Hypothalamus (tissue), 51 donors: ENCODE data around the gene FAM149A.

Experiments used
- DNase-seq, 51 donors: peaks; one replicate each; lab custom pipeline; 2025; lab: John Stamatoyannopoulos, UW

Gene FAM149A

GRCh38 chr4:186104890-186105646 is 564 bp downstream of the FAM149A start:
- DNase-seq, result peak in 3 of 51 donors; percentile 5 to 13 (median 6)

DNA sequence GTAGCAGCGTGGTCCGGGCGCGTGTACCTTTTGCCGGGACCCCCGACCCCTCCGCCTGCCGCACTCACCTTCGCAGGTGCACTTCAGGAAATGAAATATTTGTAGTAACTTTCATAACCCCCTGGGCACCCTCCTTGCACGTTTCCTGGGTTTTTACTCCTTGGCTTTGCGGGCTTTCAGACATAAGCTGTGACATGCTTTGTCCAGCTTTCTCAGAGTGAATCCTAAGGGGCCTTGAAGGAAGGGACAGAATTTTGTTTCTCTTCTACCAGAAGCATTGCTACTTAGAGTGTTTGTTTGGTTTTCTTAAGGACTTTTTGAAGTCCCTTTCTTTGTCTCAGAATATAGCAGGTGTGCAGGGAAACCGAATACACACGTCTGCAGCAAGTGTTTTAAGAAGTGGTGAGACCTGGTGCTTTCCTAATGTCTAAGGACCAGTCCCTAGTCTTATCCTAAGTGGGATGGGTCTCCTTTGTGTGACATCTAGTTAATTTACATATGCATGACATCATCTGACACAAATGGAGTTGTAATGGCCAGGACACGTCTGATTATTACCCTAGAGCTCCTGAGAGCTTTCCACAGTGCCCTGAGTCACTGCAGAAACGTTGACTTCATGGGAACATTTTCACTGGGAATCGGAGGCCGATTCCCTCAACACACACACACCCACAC is 1.3 kb downstream of the FAM149A start:
- peak in 2 of 51 donors; percentile 22 to 47 for DNase-seq

- no peak for DNase-seq
Measured at GRCh38 chr4:186107947-186108346, 3.4 kb downstream of the FAM149A start.

DNA sequence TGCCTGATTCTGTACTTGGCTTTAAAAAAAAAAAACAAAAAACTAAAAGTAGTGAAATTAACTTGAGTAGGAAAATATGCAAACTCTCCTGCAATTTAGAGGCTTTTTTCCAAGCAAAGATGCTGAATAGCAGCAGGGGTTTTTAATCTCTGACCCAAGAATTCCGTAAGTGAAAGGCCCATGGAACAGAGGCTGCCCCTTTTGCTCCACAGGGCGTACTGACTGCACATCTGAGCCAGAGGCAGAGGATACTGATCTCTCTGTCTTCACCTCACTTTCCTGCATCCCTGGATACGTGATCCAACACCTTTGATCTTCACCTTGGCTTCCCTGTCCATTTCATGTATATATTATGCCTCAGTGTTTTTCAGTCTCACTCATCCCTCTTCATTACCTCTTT is 3.9 kb downstream of the FAM149A start:
- no peak for DNase-seq

DNA sequence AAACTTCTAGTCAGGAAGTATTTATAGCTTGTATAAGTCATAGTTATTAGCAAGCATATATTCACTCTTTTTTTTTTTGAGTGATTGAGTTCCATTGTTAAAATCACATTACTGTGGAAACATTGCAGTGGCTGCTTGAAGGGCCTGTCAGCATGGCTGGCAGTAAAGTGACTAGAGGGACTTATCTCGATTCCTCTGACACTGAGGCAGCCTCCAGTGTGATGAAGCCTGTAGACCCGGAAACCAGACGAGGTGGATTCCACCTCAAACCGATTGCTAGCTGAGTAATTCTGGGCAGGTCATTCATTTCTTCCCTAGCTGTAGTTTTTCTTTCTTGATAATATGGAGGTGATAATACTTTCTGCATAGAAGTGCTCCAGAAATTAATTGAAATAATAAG is 4.7 kb downstream of the FAM149A start:
- DNase-seq, result no peak

DNA sequence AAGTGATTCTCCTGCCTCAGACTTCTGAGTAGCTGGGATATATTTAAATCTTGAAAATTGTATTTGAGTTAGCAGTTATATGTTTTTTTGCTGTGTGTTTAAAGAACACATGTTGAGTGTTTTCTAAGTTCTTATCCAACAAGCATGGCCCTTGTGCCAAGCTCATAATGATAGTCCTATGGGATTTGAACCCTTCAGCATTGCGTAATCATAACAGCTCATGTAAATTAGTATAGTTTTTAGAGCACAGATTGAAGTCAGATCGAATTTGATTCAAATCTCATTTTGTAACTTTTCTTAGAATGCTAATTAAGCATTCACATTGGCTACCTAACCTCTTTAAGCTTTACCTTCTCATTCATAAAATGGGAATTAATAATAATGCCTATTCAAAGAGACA is 12.2 kb downstream of the FAM149A start:
- DNase-seq, result no peak

- DNase-seq, result no peak
Measured at GRCh38 chr4:186118582-186118981, 14.1 kb downstream of the FAM149A start.

GRCh38 chr4:186121057-186121456 is 16.6 kb downstream of the FAM149A start:
- DNase-seq, result no peak

DNA sequence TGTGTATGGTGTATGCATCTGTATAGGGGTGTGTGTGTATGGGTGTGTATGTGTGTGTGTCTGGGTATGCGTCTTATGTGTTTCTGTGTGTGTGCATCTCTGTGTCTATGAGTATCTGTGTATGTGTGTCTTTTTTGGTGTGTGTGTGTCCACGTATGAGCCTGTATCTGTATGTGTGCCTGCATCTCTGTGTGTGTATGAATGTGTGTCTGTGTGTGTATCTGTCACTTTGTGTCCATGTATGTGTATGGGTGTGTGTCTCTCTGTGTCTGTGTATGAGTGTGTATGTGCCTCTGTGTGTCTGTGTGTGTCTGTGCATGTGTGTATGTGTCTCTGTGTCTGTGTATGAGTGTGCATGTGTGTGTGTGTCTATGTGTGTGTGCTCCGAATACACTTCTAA is 24.3 kb downstream of the FAM149A start:
- no peak for DNase-seq

- no peak for DNase-seq
Measured at GRCh38 chr4:186131935-186132334, 27.4 kb downstream of the FAM149A start.

GRCh38 chr4:186132577-186133242 is 28.2 kb downstream of the FAM149A start:
- DNase-seq, result no peak

DNA sequence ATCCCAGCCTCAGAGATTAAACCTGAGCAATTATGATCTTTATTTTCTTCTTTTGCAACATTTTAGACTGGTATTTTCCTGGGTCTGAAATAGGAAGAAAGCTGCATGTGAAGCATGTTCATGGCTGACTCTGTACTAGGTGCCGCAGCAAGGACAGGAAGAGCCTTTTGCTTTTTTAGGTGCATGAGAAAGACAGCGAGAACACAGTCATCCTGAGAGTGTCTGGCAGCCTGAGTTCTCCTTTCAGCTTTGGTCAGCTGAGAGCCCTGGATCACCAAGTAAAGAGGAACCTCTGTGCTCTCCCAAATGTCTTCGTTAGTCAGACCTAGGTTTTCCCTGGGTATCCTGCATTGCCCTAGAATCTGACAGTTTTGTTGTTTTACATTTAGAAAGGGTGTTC is 29.8 kb downstream of the FAM149A start:
- peak in 10 of 51 donors; percentile 7 to 39 (median 16) for DNase-seq

DNA sequence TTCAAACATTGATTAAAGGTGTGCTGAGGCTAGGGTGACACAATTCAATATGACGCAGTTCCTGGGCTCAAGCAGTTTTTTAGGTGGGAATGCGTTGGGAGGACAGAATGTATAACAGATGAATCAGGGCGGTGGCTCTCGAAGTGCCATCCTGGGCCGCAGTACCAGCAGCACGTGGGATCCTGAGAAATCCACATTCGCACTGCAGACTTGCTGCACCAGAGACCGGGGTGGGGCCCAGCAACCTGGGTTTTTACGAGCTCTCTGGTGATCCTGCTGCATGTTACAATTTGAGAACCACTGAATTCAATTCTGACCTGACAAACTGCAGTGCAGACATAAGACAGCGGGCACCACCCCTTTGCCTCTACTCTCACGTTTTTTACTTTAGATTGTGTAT is 30.4 kb downstream of the FAM149A start:
- no peak for DNase-seq

DNA sequence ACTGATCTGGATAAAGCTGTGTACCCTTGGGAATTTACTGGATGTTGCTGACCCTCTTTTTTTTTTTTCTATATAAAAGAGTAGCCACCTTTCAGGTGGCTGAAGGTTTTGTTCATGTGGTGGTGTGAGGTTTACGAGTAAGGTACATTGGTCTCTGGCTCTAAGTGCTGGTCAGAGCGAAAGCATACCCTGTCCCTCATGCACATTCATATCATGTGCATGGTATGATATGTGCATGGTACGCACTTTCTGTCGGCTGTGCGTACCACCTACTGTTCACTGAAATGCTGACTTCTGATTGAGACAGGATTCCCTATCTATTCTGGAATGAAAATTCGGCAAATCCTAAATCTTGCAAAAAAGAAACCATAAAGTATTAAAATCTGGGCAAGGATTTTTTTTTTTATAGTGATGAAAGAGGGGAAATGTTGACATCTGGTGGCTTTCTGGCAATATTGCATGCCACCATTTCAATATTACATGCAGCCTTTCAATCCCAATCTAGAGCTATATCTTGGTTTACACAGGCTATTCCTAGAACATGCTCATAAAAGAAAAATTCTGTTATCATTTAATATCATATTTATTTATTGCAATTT is 32.8 kb downstream of the FAM149A start:
- DNase-seq, result peak in 1 of 51 donors; percentile 13

- DNase-seq, result peak in 38 of 51 donors; percentile 10 to 84 (median 52)
Measured at GRCh38 chr4:186144198-186144945, 39.9 kb downstream of the FAM149A start.

GRCh38 chr4:186144946-186145569 is 40.6 kb downstream of the FAM149A start:
- DNase-seq, result peak in 43 of 51 donors; percentile 10 to 84 (median 46)

GRCh38 chr4:186146458-186146857 is 42.0 kb downstream of the FAM149A start:
- DNase-seq, result peak in 1 of 51 donors; percentile 27

- DNase-seq, result no peak
Measured at GRCh38 chr4:186148336-186148975, 44.0 kb downstream of the FAM149A start.

DNA sequence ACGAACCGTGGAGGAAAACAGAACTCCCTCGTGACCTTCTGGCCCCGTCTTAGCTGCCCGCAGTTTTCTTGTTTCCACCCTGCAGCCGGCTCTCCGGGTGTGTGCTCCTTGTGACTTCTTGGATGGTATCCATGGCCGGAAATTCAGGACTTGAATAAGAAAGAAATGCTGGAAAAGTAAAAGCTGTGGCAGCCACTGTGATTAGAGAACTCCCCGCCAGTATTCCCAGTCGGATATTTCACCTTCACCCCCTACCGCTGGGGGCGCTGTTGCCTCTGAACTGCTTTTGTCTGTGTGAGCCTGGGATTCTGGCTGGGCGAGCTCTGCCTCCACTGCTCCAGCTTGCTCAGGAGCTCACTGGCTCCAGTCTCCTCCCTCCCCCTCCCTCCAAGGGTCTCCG is 45.4 kb downstream of the FAM149A start:
- peak in 21 of 51 donors; percentile 4 to 61 (median 20) for DNase-seq
